K562 (cell line): Measurements from ENCODE around the gene ZNF45. TPM values are rescaled to one million over a fixed set of nuclear protein-coding genes. Genes with fewer than 3 reads are reported as not detected.

Source experiments
- HIVEP1 ChIP-seq: fragments of 250-450 bp; sonication (Bioruptor Pico); IDR thresholded peaks from 2 replicates; pipeline ENCODE4 v1.4.0; 2020; ENCODE audit warnings: mild to moderate bottlenecking
- JUNB ChIP-seq: fragments of 450-650 bp; formaldehyde crosslinking; conservative IDR thresholded peaks from 2 replicates; pipeline ENCODE4 v1.4.0; 2020; ENCODE audit warnings: mild to moderate bottlenecking
- MYC ChIP-seq, 2 experiments: fragments of 250-450 bp in 1 of 2; sonication (Bioruptor Pico) in 1 of 2; IDR thresholded peaks; 2 replicates each; pipeline versions ENCODE4 v1.5.1 to v1.6.1; 2012 to 2021; ENCODE audit warnings: low read depth in 2 of 2, borderline replicate concordance in 1 of 2, improper control_type of control experiment in 1 of 2, low read length in 1 of 2, mild to moderate bottlenecking in 1 of 2, moderate library complexity in 1 of 2
- NBN ChIP-seq: fragments of 450-650 bp; IDR thresholded peaks from 2 replicates; pipeline ENCODE4 v1.6.1; 2016; ENCODE audit warnings: low read depth, mild to moderate bottlenecking
- NKRF ChIP-seq: fragments of 450-650 bp; IDR thresholded peaks from 2 replicates; pipeline ENCODE4 v1.6.1; 2016; ENCODE audit warnings: borderline replicate concordance
- RBBP5 ChIP-seq: fragments of 200-600 bp; sonication (generic); IDR thresholded peaks from 2 replicates; pipeline ENCODE4 v1.6.1; 2012; ENCODE audit warnings: borderline replicate concordance, mild to moderate bottlenecking, low read length, control low read depth, inconsistent platforms; ENCODE audit not compliant: insufficient read depth, poor library complexity, severe bottlenecking
- RCOR1 ChIP-seq, 2 experiments: IDR thresholded peaks; 2 replicates each; pipeline ENCODE4 v1.6.1; 2012; ENCODE audit warnings: low read depth in 2 of 2, low read length in 2 of 2, borderline replicate concordance in 1 of 2, improper control_type of control experiment in 1 of 2
- SNIP1 ChIP-seq: fragments of 450-650 bp; IDR thresholded peaks from 2 replicates; pipeline ENCODE4 v1.7.1; 2017; ENCODE audit warnings: low read depth, mild to moderate bottlenecking
- U2AF1 ChIP-seq: fragments of 200-400 bp; formaldehyde crosslinking; optimal IDR thresholded peaks from 2 replicates; pipeline ENCODE3; 2017; ENCODE audit warnings: mild to moderate bottlenecking, low read depth, low read length, moderate library complexity
- ZNF23 ChIP-seq: fragments of 250-450 bp; sonication (Bioruptor Pico); IDR thresholded peaks from 2 replicates; pipeline ENCODE4 v1.4.0; 2020; ENCODE audit warnings: mild to moderate bottlenecking
- ZNF239 ChIP-seq: fragments of 250-450 bp; sonication (Bioruptor Pico); IDR thresholded peaks from 2 replicates; pipeline ENCODE4 v1.4.0; 2020; ENCODE audit warnings: mild to moderate bottlenecking
- ZNF696 ChIP-seq: fragments of 250-450 bp; sonication (Bioruptor Pico); conservative IDR thresholded peaks from 2 replicates; pipeline ENCODE4 v1.4.0; 2020; ENCODE audit warnings: mild to moderate bottlenecking, moderate library complexity
- ZNF778 ChIP-seq: fragments of 450-650 bp; formaldehyde crosslinking; IDR thresholded peaks from 2 replicates; pipeline ENCODE4 v1.4.0; 2020; ENCODE audit warnings: mild to moderate bottlenecking, moderate library complexity
- polyA plus RNA-seq, 8 experiments: library from polyadenylated mRNA; depleted of rRNA in 4 of 8; stranded (reverse) in 5 of 8; unstranded in 3 of 8; fragments of >200 nt; fragmentation: Nextera tagmentation in 2 of 8; fragmentation: Illumina TruSeq in 1 of 8; extraction: Ambion mirVana in 2 of 8; extraction: Trizol in 1 of 8; gene quantifications; 2 replicates each; pipeline versions ENCODE4 v1.2.1 to v1.2.3, GENCODE V29; 2011 to 2014; ENCODE audit warnings: inconsistent platforms in 1 of 8, missing spikeins in 1 of 8
- total RNA-seq, 7 experiments: library from RNA; depleted of rRNA in 6 of 7; stranded (reverse); fragments of >200 nt in 6 of 7; fragmentation: Illumina TruSeq in 2 of 7; extraction: Trizol in 2 of 7; gene quantifications; 2 replicates each; pipeline versions ENCODE4 v1.2.1 to v1.2.3, GENCODE V29; 2011 to 2021; ENCODE audit warnings: low replicate concordance in 1 of 7
- TF ChIP-seq, protein P1 (sequence below): fragments of 250-450 bp; sonication (Bioruptor Pico); IDR thresholded peaks from 2 replicates; pipeline ENCODE4 v1.5.0; 2020; ENCODE audit warnings: mild to moderate bottlenecking
- TF ChIP-seq, protein P2 (sequence below): fragments of 450-650 bp; formaldehyde crosslinking; IDR thresholded peaks from 2 replicates; pipeline ENCODE4 v1.4.0; 2020; ENCODE audit warnings: mild to moderate bottlenecking, mixed read lengths
- TF ChIP-seq, protein P3 (sequence below): sonication (generic); formaldehyde crosslinking; IDR thresholded peaks from 2 replicates; pipeline ENCODE4 v1.8.0; 2022; ENCODE audit warnings: mild to moderate bottlenecking, low read depth, missing genetic modification reagents

Gene ZNF45
- total and polyA plus RNA-seq, 9 of the 15 experiments (the other 6 are each of a cell fraction or from before 2014, with no cell fraction given): 2.6 to 10.6 (median 9.4) TPM

DNA sequence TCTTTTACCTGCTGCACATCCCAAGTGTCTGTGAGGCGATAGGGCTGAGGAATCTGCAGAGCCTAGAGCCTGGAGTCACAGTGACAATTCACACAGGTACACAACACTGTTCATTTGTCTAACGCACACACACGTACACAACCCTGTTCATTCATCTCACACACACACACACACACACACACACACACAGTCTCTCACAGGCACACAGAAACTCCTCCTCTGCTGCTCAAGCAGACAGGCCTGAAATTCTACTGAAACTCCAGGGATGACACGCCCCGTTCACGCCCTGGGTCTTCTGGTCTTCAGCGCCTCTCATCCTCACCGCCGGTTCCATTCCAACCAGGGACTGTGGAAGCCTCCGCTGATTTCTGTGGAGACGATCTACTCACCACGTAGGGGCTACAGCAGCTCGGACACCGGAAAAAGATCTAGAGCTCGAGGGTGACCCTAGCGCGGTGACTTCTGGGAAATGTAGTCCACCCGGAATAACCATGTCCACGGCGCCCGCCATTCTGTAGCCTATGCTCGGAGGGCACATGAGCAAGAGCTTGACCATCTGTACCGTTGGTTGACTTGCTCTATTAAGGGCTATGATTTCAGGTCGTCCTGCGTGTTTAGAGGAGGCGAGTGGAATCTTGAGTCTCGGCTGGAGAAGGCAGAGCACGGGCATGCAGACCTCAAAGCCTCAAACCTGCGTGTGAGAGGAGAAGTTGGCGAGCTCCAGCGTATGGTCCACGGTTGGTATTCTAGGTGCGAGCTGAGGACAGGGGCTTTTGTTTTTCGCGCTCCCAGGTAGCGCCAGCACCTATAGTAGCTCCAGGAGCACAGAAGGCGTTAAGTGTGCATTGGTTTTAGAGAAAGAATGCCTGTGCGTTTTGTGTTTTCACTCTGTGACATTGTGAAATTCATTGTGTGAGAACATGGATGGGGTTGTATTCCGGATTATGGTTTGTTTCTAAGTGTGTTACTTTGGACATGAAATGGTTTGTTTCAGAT, 33.4 kb downstream of the ZNF45 start (continued):
- TF ChIP-seq RCOR1 (IDR thresholded peaks at IDR 0.05; ENCODE audit: borderline replicate concordance in 1 of 2, low read depth in 2 of 2, low read length in 2 of 2) (no peak), U2AF1 (no peak), MYC (IDR thresholded peaks at IDR 0.05; ENCODE audit: low read depth, low read length) (peak; percentile 53; the same call in 1 of the 2 replicates), MYC (CRISPR knock-in tag; IDR thresholded peaks at IDR 0.05; ENCODE audit: borderline replicate concordance, low read depth) (no peak), SNIP1 (no peak), RBBP5 (no peak), ZNF239 (CRISPR knock-in tag) (no peak), NKRF (peak; percentile 53; the same call in 1 of the 2 replicates), HIVEP1 (no peak), ZNF696 (CRISPR knock-in tag) (no peak), NBN (no peak), ZNF778 (CRISPR knock-in tag) (no peak), ZNF23 (no peak), JUNB (CRISPR knock-in tag) (no peak)
- TF ChIP-seq, protein P1, sequence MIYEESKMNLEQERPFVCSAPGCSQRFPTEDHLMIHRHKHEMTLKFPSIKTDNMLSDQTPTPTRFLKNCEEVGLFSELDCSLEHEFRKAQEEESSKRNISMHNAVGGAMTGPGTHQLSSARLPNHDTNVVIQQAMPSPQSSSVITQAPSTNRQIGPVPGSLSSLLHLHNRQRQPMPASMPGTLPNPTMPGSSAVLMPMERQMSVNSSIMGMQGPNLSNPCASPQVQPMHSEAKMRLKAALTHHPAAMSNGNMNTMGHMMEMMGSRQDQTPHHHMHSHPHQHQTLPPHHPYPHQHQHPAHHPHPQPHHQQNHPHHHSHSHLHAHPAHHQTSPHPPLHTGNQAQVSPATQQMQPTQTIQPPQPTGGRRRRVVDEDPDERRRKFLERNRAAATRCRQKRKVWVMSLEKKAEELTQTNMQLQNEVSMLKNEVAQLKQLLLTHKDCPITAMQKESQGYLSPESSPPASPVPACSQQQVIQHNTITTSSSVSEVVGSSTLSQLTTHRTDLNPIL (CRISPR knock-in tag): no peak
- TF ChIP-seq, protein P2, sequence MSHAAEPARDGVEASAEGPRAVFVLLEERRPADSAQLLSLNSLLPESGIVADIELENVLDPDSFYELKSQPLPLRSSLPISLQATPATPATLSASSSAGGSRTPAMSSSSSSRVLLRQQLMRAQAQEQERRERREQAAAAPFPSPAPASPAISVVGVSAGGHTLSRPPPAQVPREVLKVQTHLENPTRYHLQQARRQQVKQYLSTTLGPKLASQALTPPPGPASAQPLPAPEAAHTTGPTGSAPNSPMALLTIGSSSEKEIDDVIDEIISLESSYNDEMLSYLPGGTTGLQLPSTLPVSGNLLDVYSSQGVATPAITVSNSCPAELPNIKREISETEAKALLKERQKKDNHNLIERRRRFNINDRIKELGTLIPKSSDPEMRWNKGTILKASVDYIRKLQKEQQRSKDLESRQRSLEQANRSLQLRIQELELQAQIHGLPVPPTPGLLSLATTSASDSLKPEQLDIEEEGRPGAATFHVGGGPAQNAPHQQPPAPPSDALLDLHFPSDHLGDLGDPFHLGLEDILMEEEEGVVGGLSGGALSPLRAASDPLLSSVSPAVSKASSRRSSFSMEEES (CRISPR knock-in tag): no peak
- TF ChIP-seq, protein P3, sequence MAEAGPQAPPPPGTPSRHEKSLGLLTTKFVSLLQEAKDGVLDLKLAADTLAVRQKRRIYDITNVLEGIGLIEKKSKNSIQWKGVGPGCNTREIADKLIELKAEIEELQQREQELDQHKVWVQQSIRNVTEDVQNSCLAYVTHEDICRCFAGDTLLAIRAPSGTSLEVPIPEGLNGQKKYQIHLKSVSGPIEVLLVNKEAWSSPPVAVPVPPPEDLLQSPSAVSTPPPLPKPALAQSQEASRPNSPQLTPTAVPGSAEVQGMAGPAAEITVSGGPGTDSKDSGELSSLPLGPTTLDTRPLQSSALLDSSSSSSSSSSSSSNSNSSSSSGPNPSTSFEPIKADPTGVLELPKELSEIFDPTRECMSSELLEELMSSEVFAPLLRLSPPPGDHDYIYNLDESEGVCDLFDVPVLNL (CRISPR knock-in tag): no peak
